SU-DHL-6 (cell line): ENCODE measurements around the gene TEX54.
"Not testable (repeated sequence)": the region's sequence is repeated elsewhere in the genome, so short reads cannot be mapped to it uniquely, and the experiment has no call there.

Source experiments
- EZH2phosphoT487 ChIP-seq: fragments of 200-600 bp; sonication (generic), shearing (Covaris generic); conservative IDR thresholded peaks from 2 replicates; pipeline ENCODE4 v1.6.1; 2018; ENCODE audit warnings: mild to moderate bottlenecking, antibody characterized with exemption, low read length, moderate library complexity, mixed read lengths
- TF ChIP-seq, protein P1 (sequence below): fragments of 200-600 bp; sonication (generic); IDR thresholded peaks from one replicate; pipeline ENCODE4 v1.5.1; 2017; ENCODE audit warnings: antibody characterized with exemption, mild to moderate bottlenecking, low read length, moderate library complexity; ENCODE audit not compliant: insufficient read depth, poor library complexity, severe bottlenecking

DNA sequence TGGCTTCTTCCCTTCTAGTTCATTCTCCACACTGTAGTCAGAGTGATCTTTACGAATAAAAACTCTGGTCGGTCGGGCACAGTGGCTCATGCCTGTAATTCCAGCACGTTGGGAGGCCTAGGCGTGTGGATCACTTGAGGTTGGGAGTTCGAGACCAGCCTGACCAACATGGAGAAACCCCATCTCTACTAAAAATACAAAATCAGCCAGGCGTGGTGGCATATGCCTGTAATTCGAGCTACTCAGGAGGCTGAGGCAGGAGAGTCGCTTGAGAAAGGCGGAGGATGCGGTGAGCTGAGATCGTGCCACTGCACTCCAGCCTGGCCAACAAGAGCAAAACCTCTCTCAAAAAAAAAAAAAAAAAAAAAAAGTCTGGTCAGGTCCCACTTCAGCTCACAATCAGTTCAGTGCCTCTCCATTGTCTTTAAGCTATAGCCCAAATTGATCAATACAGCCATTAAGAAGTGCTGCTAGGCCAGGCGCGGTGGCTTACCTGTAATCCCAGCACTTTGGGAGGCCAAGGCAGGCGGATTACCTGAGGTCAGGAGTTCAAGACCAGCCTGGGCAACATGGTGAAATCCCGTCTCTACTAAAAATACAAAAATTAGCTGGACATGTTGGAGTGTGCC lies 29.0 kb upstream of the TEX54 start:
- not testable (repeated sequence) for TF ChIP-seq EZH2phosphoT487
- TF ChIP-seq, protein P1, sequence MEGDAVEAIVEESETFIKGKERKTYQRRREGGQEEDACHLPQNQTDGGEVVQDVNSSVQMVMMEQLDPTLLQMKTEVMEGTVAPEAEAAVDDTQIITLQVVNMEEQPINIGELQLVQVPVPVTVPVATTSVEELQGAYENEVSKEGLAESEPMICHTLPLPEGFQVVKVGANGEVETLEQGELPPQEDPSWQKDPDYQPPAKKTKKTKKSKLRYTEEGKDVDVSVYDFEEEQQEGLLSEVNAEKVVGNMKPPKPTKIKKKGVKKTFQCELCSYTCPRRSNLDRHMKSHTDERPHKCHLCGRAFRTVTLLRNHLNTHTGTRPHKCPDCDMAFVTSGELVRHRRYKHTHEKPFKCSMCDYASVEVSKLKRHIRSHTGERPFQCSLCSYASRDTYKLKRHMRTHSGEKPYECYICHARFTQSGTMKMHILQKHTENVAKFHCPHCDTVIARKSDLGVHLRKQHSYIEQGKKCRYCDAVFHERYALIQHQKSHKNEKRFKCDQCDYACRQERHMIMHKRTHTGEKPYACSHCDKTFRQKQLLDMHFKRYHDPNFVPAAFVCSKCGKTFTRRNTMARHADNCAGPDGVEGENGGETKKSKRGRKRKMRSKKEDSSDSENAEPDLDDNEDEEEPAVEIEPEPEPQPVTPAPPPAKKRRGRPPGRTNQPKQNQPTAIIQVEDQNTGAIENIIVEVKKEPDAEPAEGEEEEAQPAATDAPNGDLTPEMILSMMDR = not testable (repeated sequence)
